GM12878 (cell line): ENCODE data around the gene CYP26A1. TPM values are rescaled to one million over a fixed set of nuclear protein-coding genes. Genes with fewer than 3 reads are reported as not detected.

ENCODE experiments used
- ATAC-seq: fragments of 200-7000 bp; cut with Tn5 transposase; 3 replicates; pipeline ENCODE4 v1.9.1; 2020; ENCODE audit warnings: mild to moderate bottlenecking, moderate library complexity
- BruUV-seq: library from RNA; stranded (reverse); fragments of 400-500 nt; replicated peaks from 2 replicates; lab custom pipeline; 2021; lab: Mats Ljungman, UMichigan
- CTCF ChIA-PET: fragments of 300-600 bp; sonication (Branson Sonifier 250); formaldehyde crosslinking; extraction: SDS; loops from one replicate; lab custom pipeline; 2021; ENCODE audit warnings: inconsistent platforms; lab: Yijun Ruan, JAX
- POLR2A ChIA-PET: fragments of 350-600 bp; formaldehyde crosslinking; extraction: SDS; loops from one replicate; lab custom pipeline; 2021; ENCODE audit warnings: inconsistent platforms; lab: Charles Lee
- RAD21 ChIA-PET: fragments of 300-600 bp; sonication (Branson Sonifier 250); formaldehyde crosslinking; loops from one replicate; lab custom pipeline; 2023; ENCODE audit warnings: antibody characterized with exemption; ENCODE audit not compliant: unreplicated experiment; lab: Charles Lee
- SMC1A ChIA-PET: fragments of 300-600 bp; sonication (Branson Sonifier 250); formaldehyde crosslinking; loops from one replicate; lab custom pipeline; 2023; ENCODE audit not compliant: unreplicated experiment, uncharacterized antibody; lab: Charles Lee
- DNase-seq: peaks from one replicate; pipeline ENCODE4 v3.0.0-alpha.2; 2011; ENCODE audit warnings: low read depth, low spot score
- FAIRE-seq: peaks from 3 replicates; lab custom pipeline; 2011; peaks lifted over from hg19 to GRCh38; lab: Jason Lieb, UNC
- H2AFZ ChIP-seq: 2 replicates; pipeline ENCODE4 v1.6.0; 2011; ENCODE audit warnings: low read depth, low read length, control low read depth; ENCODE audit not compliant: control insufficient read depth
- H3K27ac ChIP-seq: 2 replicates; pipeline ENCODE4 v1.5.1; 2011; ENCODE audit warnings: control low read depth; ENCODE audit not compliant: control insufficient read depth, insufficient read depth
- H3K27me3 ChIP-seq, 2 experiments: replicated peaks in 1 of 2; 2 replicates each; pipeline versions ENCODE4 v1.6.0 to v1.6.1; 2011; ENCODE audit warnings: low read length in 1 of 2; ENCODE audit not compliant: control insufficient read depth in 2 of 2, insufficient read depth in 2 of 2
- H3K36me3 ChIP-seq, 2 experiments: 2 replicates each; pipeline ENCODE4 v1.5.1; 2011; ENCODE audit warnings: low read length in 1 of 2; ENCODE audit not compliant: control insufficient read depth in 2 of 2, insufficient read depth in 2 of 2
- H3K4me1 ChIP-seq: 2 replicates; pipeline ENCODE4 v1.6.1; 2011; ENCODE audit warnings: mild to moderate bottlenecking, low read length, moderate library complexity, mixed read lengths; ENCODE audit not compliant: control insufficient read depth, insufficient read depth
- H3K4me2 ChIP-seq: 2 replicates; pipeline ENCODE4 v1.6.0; 2011; ENCODE audit warnings: control low read depth; ENCODE audit not compliant: control insufficient read depth, insufficient read depth
- H3K4me3 ChIP-seq: fragments of 200-600 bp; sonication (generic); 2 replicates; pipeline ENCODE4 v1.5.1; 2016
- H3K79me2 ChIP-seq: 2 replicates; pipeline ENCODE4 v1.6.0; 2011; ENCODE audit warnings: low read length; ENCODE audit not compliant: control insufficient read depth, insufficient read depth
- H3K9ac ChIP-seq: 2 replicates; pipeline ENCODE4 v1.8.0; 2011; ENCODE audit warnings: low read length, control low read depth, mixed read lengths; ENCODE audit not compliant: control insufficient read depth, insufficient read depth
- H3K9me3 ChIP-seq: replicated peaks from 3 replicates; pipeline ENCODE4 v1.5.1; 2011; ENCODE audit warnings: mild to moderate bottlenecking, low read length; ENCODE audit not compliant: control insufficient read depth, insufficient read depth
- H4K20me1 ChIP-seq: 2 replicates; pipeline ENCODE4 v1.6.0; 2011; ENCODE audit not compliant: control insufficient read depth, insufficient read depth
- HDAC6 ChIP-seq: fragments of 200-600 bp; sonication (generic); IDR thresholded peaks from one replicate; pipeline ENCODE4 v1.8.0; 2017; ENCODE audit warnings: antibody characterized with exemption; ENCODE audit not compliant: unreplicated experiment
- ZBTB33 ChIP-seq: fragments of 450-650 bp; IDR thresholded peaks from 2 replicates; pipeline ENCODE4 v1.6.1; 2017; ENCODE audit warnings: mild to moderate bottlenecking
- WGBS: methylation state at CpG from one replicate; pipeline ENCODE4 v1.1.6; 2016; ENCODE audit warnings: low lambda C conversion rate; ENCODE audit not compliant: insufficient replicate concordance, insufficient coverage; ENCODE audit errors: missing lambda C conversion rate; 5-methylcytosine and 5-hydroxymethylcytosine counted together
- in situ Hi-C: fragments of 300-500 bp; cut with MboI; formaldehyde crosslinking; loops from 9 replicates; pipeline ENCODE4 v1.14.3; 2018; ENCODE audit warnings: mixed read lengths
- intact Hi-C: fragments of 100-400 bp; cut with micrococcal nuclease; formaldehyde crosslinking; loops from one replicate; pipeline ENCODE4 v1.14.2; 2022; ENCODE audit not compliant: unreplicated experiment
- polyA plus RNA-seq, 11 experiments: library from polyadenylated mRNA; depleted of rRNA in 4 of 11; unstranded in 6 of 11; stranded (reverse) in 5 of 11; fragments of >200 nt; fragmentation: Nextera tagmentation in 4 of 11; fragmentation: Illumina TruSeq in 1 of 11; extraction: Ambion mirVana in 4 of 11; extraction: Trizol in 1 of 11; gene quantifications; 1 replicate in 1 of 11; 2 replicates in 10 of 11; pipeline versions ENCODE4 v1.2.1 to v1.2.3, GENCODE V29; 2011 to 2016; ENCODE audit warnings: inconsistent platforms in 2 of 11, missing spikeins in 2 of 11, low read depth in 1 of 11
- total RNA-seq, 4 experiments: library from RNA; depleted of rRNA in 3 of 4; stranded (reverse); fragments of >200 nt in 3 of 4; fragmentation: Illumina TruSeq in 1 of 4; extraction: Trizol in 1 of 4; gene quantifications; 2 replicates each; pipeline versions ENCODE4 v1.2.1 to v1.2.3, GENCODE V29; 2013 to 2021

Gene CYP26A1
- total and polyA plus RNA-seq, 10 of the 15 experiments (the other 5 are each of a cell fraction or from before 2014, with no cell fraction given) = not detected

GRCh38 chr10:93074597-93075368 is 1.1 kb downstream of the CYP26A1 start:
- in situ Hi-C loops = no loop called here

More at GRCh38 chr10:93074597-93075368, 1.1 kb downstream of the CYP26A1 start:
- H3K27ac ChIP-seq = no peak overlapping the region
- ChIA-PET SMC1A (interaction anchor here (1.2 kb wide), 1 partner anchor 17 kb away, joined by 3 read pairs; no protein-coding TSS in a partner anchor), RAD21 (no interaction called here), CTCF (interaction anchor here (0.9 to 1.7 kb wide), 2 partner anchors 11 to 283 kb away, joined by 3 to 4 read pairs; no protein-coding TSS in a partner anchor), POLR2A (no interaction called here)
- intact Hi-C loops = loop anchor here (10.0 kb wide), 2 partner anchors 190 to 430 kb away; no protein-coding TSS in a partner anchor
- peak overlapping the region; percentile 32; the same call in 1 of the 2 replicates for H3K4me3 ChIP-seq
- peaks cover 28 to 34% of the 10 kb centered on the region in 2 experiments; a peak in 3 of 4 replicates for H3K27me3 ChIP-seq
- H3K79me2 ChIP-seq = no peaks in the 10 kb centered on the region
- peak; percentile 85 for TF ChIP-seq HDAC6
- TF ChIP-seq ZBTB33 = no peak
- no peak overlapping the region for H3K9ac ChIP-seq
- H4K20me1 ChIP-seq = no peaks in the 10 kb centered on the region; the same call in 1 of the 2 replicates
- ATAC-seq (no peak; the same call in 2 of the 3 replicates), FAIRE-seq (no peak), DNase-seq (no peak)
- H2AFZ ChIP-seq = no peak overlapping the region
- H3K9me3 ChIP-seq = no peaks in the 10 kb centered on the region
- H3K4me1 ChIP-seq = peaks cover 18% of the 10 kb centered on the region
- H3K4me2 ChIP-seq = peak overlapping the region; percentile 69
- no peaks in the 10 kb centered on the region for H3K36me3 ChIP-seq
- BruUV-seq = no TSS peak
- 32% methylated on average over 65 of the region's 67 CpGs for WGBS
